HEK293 (cell line): ENCODE data around the gene LAMA5.

ENCODE experiments used
- ATF2 ChIP-seq: fragments of 450-650 bp; formaldehyde crosslinking; IDR thresholded peaks from 2 replicates; pipeline ENCODE4 v1.5.1; 2016; ENCODE audit warnings: missing biosample characterization, missing genetic modification characterization, low read depth
- SP7 ChIP-seq: fragments of 450-650 bp; formaldehyde crosslinking; IDR thresholded peaks from 2 replicates; pipeline ENCODE4 v1.5.1; 2016; ENCODE audit warnings: missing biosample characterization, missing genetic modification characterization
- ZNF184 ChIP-seq: fragments of 450-650 bp; IDR thresholded peaks from 2 replicates; pipeline ENCODE4 v1.5.1; 2018; ENCODE audit warnings: missing biosample characterization, mild to moderate bottlenecking, missing genetic modification characterization
- ZNF501 ChIP-seq: fragments of 450-650 bp; formaldehyde crosslinking; IDR thresholded peaks from 2 replicates; pipeline ENCODE4 v1.5.1; 2016; ENCODE audit warnings: missing biosample characterization, missing genetic modification characterization
- TF ChIP-seq, protein P1 (sequence below): fragments of 450-650 bp; formaldehyde crosslinking; IDR thresholded peaks from 2 replicates; pipeline ENCODE4 v1.5.1; 2016; ENCODE audit warnings: missing biosample characterization, missing genetic modification characterization

GRCh38 chr20:62303062-62303339 is 64.1 kb downstream of the LAMA5 start:
- no peak for TF ChIP-seq ATF2 (tag by site-specific recombination)
- TF ChIP-seq, protein P1, sequence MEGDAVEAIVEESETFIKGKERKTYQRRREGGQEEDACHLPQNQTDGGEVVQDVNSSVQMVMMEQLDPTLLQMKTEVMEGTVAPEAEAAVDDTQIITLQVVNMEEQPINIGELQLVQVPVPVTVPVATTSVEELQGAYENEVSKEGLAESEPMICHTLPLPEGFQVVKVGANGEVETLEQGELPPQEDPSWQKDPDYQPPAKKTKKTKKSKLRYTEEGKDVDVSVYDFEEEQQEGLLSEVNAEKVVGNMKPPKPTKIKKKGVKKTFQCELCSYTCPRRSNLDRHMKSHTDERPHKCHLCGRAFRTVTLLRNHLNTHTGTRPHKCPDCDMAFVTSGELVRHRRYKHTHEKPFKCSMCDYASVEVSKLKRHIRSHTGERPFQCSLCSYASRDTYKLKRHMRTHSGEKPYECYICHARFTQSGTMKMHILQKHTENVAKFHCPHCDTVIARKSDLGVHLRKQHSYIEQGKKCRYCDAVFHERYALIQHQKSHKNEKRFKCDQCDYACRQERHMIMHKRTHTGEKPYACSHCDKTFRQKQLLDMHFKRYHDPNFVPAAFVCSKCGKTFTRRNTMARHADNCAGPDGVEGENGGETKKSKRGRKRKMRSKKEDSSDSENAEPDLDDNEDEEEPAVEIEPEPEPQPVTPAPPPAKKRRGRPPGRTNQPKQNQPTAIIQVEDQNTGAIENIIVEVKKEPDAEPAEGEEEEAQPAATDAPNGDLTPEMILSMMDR (tag by site-specific recombination), result no peak
- no peak for TF ChIP-seq SP7 (tag by site-specific recombination)
- TF ChIP-seq ZNF184, result no peak
- TF ChIP-seq ZNF501 (tag by site-specific recombination), result no peak
